ENCODE data around the gene LMTK2.

DNA sequence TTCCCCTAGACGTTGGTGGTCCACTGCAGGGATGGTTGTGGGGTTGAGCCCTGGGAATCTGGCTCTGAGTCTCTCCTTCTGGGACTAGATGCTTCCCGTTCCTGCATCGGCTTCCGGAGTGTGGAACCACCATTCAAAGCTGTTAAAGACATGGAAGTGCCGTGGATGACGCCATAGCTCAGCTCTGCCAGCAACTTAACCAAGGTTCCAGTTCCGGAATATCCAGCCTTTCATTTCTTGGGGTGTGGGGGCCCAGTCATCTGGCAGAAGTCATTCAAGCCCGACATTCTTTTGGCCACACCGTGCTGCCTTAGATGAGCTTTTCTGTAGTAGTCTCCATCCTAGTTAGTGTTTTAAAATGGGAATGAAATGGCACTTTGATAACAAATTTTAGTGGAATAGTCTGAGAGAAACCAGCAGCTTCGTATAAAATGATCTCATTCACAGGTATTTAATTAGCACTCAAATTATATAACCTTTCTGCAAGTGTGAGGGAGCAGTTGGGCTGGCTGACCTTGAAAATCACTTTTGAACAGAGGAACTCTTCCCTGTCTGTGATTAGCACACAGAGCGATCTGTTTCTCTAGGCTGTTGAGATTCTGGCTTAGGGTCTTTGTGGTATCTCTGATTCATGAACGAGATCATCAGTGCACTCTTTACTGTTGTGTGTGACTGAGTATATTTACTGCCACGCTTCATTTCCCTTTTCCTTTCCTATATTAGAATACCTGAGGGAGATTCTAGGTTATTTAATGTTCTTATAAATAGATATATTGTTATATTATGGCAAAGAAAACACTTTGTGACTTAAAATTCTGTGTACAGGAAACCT, 19.9 kb downstream of the LMTK2 start:
- TF ChIP-seq, protein P1, sequence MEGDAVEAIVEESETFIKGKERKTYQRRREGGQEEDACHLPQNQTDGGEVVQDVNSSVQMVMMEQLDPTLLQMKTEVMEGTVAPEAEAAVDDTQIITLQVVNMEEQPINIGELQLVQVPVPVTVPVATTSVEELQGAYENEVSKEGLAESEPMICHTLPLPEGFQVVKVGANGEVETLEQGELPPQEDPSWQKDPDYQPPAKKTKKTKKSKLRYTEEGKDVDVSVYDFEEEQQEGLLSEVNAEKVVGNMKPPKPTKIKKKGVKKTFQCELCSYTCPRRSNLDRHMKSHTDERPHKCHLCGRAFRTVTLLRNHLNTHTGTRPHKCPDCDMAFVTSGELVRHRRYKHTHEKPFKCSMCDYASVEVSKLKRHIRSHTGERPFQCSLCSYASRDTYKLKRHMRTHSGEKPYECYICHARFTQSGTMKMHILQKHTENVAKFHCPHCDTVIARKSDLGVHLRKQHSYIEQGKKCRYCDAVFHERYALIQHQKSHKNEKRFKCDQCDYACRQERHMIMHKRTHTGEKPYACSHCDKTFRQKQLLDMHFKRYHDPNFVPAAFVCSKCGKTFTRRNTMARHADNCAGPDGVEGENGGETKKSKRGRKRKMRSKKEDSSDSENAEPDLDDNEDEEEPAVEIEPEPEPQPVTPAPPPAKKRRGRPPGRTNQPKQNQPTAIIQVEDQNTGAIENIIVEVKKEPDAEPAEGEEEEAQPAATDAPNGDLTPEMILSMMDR (IDR thresholded peaks at IDR 0.05; ENCODE audit: poor library complexity, severe bottlenecking): no peak
- TF ChIP-seq POLR2AphosphoS5 (IDR thresholded peaks at IDR 0.05) (no peak), TAF1 (IDR thresholded peaks at IDR 0.05; ENCODE audit: low read depth) (no peak), EZH2 (IDR thresholded peaks at IDR 0.05; ENCODE audit: borderline replicate concordance, insufficient read depth, low read length, poor library complexity, severe bottlenecking) (no peak)
- TF ChIP-seq, protein P2, sequence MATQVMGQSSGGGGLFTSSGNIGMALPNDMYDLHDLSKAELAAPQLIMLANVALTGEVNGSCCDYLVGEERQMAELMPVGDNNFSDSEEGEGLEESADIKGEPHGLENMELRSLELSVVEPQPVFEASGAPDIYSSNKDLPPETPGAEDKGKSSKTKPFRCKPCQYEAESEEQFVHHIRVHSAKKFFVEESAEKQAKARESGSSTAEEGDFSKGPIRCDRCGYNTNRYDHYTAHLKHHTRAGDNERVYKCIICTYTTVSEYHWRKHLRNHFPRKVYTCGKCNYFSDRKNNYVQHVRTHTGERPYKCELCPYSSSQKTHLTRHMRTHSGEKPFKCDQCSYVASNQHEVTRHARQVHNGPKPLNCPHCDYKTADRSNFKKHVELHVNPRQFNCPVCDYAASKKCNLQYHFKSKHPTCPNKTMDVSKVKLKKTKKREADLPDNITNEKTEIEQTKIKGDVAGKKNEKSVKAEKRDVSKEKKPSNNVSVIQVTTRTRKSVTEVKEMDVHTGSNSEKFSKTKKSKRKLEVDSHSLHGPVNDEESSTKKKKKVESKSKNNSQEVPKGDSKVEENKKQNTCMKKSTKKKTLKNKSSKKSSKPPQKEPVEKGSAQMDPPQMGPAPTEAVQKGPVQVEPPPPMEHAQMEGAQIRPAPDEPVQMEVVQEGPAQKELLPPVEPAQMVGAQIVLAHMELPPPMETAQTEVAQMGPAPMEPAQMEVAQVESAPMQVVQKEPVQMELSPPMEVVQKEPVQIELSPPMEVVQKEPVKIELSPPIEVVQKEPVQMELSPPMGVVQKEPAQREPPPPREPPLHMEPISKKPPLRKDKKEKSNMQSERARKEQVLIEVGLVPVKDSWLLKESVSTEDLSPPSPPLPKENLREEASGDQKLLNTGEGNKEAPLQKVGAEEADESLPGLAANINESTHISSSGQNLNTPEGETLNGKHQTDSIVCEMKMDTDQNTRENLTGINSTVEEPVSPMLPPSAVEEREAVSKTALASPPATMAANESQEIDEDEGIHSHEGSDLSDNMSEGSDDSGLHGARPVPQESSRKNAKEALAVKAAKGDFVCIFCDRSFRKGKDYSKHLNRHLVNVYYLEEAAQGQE (IDR thresholded peaks at IDR 0.05; ENCODE audit: borderline replicate concordance): no peak

Measured in neural cell (in vitro differentiated cells).